Activated CD4-positive, alpha-beta T cell treated with anti-CD3 and anti-CD28 coated beads for 24 hours (primary cell): ENCODE data around the gene BMPER.

Experiments
- DNase-seq, 2 donors: peaks; one replicate each; pipeline ENCODE4 v3.0.0-alpha.2; 2020; ENCODE audit warnings: low read depth in 2 of 2

BMPER gene

DNA sequence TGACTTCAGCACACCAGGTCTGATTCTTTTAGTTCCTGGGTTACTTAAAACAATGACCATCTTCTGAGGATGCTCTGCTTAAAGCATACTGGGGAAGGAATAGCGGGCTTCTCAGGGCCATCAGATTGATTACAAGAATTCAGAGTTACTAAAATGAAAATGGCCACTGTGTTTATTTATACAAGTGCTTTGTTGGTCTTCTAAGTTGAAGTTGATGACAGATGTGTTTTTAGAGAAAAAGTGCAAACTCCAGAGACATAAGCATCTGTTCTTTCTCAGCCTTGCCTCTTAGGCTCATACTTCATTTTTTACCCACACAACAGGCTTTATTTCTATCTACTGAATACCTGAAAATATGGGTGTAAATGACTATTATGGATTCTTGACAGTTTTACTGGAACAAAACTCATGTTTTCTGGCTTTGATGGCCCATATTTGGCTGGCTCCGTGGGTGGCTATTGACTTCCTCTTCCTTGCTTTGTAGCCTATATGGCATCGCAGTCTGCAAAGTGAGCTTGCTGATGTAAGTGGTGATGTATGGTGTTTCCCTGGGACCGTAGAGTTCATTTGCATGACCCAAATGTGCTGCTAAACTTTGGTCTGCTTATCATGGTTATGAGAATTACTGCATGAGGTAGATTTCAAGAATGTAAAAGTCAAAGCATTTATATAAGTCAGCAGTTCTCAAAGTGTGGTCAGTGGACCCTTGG is 121.3 kb downstream of the BMPER start:
- DNase-seq = no peak

- no peak for DNase-seq
Observed at GRCh38 chr7:34031156-34031555, 125.8 kb downstream of the BMPER start.

GRCh38 chr7:34034728-34035127 is 129.4 kb downstream of the BMPER start:
- no peak for DNase-seq

DNA sequence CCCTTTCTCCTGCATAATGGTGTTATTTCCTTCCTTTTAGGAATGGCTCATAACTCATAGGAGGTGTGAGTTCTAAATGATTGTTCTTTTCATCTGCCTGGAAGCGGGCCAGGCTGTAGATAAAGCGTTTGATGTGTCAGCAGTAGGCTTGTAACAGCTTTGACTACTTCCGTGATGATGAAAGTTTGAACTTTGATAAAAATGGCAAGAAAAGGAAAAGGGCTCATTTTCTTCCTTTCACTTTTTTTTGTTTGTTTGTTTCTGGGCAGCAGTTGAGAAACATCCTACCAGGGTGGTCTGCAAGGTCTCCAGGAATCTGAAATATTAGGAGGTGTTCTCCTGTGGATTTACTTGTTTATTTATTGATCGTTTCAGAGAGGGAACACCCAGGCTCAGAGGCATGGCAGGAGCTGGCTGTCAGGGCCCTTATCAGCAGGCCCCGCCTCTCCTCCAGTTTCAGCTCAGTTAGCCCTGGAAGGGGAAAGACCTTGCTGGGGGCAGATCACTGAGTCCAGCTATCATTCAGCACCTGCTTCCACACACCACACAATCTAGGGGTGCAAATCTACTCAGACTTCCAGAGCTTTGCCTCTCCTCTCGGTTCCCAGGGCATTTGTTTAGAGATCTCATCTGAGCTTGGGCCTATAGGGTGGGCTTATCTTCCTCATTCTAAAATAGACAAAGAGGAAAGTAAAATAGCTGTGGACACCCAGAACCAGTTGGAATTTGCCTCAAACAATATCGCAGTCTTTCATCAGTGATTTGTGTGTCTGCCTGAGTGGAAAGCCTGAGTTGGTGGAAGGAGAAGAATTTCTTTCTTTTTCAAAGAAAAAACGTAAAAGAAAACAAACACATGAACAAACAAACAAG is 130.9 kb downstream of the BMPER start:
- no peak for DNase-seq

- no peak for DNase-seq
Observed at GRCh38 chr7:34036972-34037792, 131.8 kb downstream of the BMPER start.

DNA sequence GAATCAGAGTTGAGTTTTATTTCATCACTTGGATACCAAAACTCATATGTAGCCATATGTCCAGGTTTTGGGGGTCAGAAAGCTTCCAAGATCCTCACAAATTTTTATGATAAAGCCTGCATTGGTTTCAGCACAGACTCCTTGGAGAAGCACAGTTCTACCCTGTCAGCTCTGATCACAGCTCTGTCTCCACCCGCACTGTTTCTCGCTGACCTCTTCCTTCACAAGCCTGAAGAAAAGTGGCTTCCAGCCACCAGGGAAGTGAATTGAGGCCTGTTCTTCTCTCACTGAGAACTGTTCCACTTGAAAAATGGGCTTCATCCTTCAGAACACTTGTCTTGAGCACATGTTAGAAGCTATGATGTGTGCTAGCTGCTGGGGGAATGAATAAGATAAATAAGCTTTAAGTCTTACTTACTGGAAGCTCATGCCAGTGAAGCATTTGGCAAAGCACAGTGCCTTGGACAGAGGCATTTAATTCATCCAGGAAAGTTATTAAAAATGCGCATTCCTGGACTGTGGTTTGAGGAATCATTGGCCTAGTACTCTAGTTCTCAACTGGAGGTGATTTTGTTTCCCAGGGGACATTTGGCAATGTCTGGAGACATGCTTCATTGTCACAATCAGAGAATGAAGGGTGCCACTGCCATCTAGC is 133.6 kb downstream of the BMPER start:
- DNase-seq = no peak

GRCh38 chr7:34041707-34042106 is 136.4 kb downstream of the BMPER start:
- no peak for DNase-seq

DNA sequence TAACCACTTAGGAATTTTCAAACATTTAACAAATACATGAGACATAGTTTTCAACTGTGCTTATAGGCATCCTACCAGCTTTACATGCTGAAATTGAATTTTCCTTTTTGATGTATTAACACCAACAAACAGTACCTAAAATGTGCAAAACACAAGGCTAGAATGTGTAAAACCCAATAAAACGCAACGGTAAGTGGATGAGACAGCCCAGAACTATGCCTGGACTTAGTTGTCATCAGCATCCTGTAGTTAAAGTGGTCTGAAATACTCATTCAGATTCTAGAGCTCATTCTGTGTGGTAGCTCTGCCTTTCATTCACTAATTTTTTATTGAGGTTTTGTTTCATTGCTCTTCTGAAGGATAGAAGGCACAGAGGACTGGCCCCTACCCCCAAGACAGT is 137.1 kb downstream of the BMPER start:
- no peak for DNase-seq

- no peak for DNase-seq
Observed at GRCh38 chr7:34043461-34044305, 138.3 kb downstream of the BMPER start.

DNA sequence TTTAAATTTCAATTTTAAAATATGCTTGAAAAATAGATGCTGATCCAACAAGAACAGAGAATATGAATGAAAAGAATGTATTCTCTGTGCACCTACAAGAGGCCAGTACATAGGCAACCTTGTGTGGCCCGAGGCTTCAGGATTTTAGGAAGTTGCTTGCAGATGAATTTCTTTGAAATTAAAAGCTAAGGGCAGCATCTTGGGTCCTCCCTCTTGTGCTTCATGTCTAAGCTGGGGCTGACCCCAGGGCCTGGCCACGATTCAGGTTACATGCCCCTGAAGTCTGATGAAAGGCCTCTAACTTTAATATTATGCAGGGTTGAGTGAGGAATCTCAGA is 138.9 kb downstream of the BMPER start:
- no peak for DNase-seq

DNA sequence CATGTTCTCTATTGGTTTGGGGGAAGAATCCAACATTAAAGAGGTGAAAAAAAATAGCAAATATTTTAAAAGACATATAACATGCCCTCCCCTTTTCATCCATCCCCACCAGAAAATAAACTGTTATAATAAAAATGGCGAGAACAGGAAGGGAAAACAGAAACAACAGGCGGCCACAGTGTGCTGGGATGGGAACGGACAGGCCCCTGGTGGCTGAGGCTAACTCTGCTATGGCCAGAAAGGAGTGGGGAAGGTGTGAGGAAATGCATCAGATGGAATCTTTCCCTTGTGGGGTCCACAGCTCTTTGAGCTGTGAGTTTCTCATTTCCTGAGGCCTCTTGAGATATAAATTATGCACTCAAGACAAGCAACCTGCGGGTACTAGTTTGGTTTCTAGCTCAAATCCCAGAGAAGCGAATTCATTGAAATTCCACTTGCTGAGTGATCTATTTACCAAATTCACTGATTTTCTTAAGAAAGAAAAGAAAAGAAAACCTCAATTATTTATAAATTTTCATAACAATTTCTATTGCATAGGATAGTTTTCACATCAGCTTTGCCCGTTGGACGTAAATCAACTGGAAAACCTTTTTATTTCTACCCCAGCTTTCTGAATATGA is 139.5 kb downstream of the BMPER start:
- no peak for DNase-seq

DNA sequence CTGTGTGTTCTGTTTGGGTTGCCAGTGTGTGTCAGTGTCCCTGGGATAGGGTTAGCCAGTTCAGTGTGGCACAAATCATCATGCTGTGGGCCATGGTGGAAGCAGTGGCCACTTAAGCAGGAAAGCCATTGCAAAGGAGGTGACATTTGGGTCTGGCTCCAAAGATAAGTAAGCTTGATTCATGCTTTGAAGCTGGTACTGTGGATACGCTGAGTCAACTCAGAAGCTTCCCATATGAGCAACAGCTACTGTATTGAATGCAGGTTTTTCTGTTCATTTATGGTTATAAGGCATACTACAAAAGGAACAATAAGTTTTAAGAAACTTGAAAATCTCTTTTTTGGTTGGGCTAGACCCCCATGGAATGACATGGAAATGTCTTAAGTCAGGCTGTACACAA is 143.1 kb downstream of the BMPER start:
- DNase-seq = no peak

DNA sequence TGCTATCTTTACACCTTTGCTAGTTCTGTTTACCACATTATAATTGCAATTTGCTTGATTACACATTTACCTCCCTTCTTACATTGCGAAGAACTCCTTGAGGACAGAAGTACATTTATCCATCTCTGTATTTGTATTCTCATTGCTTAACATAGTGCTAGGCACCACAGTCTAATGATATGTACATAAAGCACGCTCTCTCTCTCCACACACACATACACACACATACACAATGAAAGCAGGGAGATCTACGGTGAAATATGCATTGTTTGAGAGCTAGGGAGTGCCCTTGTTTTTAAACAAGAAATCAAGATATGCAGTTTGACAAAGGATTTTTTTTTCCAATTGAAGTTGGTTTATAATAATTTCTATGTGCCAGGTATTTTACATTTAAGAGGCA is 148.7 kb downstream of the BMPER start:
- DNase-seq = no peak

DNA sequence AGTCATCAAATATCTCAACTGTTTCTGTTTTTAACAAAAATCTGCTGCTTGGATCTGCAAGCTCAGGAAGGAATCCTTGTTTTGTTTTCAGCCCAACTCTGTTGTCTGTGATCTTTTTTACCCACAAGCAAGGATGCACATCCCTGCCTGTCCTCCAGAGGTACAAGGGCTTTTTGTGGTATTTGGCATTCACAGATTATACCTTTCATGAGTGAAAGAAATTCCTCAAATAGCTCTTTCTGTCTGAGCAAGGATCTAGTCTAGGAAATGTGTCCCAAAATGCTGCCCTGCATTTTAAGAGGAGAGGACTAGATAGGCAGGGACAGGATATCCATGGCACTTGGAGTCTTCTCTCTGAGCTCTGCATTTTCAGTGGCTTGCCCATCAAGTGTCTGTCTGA is 151.8 kb downstream of the BMPER start:
- DNase-seq = no peak

- DNase-seq = no peak
Observed at GRCh38 chr7:34057956-34058355, 152.6 kb downstream of the BMPER start.

- DNase-seq = no peak
Observed at GRCh38 chr7:34058801-34059135, 153.4 kb downstream of the BMPER start.

DNA sequence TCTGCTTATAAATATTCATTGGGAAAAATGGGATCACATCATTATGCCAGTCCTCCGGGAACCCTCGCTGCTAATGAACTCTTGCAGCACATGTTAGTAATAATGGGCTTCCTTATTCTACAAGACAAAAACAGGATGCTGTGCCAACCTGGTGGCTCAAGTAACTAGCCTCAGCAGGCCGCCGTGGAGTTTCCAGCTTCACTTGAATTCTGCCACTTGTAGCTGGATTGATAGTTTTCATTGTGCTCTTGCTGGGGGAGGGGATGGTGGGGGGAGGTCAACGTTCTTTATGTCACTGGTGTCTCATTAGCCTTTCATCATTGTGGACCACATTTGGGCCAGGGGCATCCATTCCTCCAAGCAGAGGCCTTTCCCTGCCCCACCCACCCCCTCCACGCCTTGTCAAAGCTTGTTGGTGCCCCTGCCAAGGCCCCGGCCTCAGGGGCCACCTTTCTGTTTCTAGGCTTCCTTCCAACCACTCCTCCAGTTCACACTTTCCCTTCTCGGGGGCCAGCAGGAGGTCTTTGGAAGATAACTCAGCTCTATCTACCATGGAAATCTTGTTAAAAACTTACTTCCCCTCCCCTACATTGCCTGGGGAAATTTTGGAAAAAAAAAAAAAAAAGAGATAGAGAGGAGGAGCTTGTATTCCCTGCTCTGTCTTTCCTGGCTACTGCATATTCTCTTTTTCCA is 153.9 kb downstream of the BMPER start:
- no peak for DNase-seq

DNA sequence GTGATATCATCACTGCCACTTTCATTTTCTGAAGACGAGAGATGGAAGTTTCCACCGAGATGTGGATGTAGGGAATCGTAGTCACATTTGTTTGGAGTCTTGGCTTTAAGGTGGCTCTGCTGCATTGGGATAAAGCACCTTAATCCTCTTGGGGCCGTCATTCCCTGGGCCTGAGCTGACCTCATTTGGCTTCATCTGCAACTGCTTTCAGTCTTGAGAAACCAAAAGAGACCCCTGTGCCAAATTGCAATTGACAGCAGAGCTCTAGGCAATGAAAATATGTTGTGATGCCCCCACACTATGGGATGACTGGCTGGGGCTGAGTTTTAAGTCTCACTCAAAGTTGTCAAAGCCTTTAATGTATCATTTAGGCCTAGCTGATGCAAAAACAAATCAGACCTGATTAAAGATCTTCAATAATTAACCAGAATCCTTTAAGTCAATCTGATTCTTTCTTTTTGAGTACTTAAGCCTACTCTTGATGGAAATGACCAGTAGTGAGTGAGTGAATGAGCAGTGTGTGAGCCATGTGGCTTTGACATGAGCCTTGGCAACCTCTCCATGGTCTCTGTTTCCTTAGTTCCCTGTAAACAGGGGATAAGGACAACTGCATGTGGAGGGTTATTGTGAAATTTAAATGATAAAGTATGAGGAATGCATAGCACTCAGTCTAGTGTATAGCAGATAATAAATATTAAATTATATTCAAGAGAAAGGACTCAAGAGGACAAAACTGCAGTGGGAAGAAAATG is 155.0 kb downstream of the BMPER start:
- no peak for DNase-seq

- DNase-seq = no peak
Observed at GRCh38 chr7:34061149-34061548, 155.8 kb downstream of the BMPER start.
